ENCODE measurements around the gene RNPS1. TPM values are rescaled to one million over a fixed set of nuclear protein-coding genes. Genes with fewer than 3 reads are reported as not detected.

RNPS1 gene
- total and polyA plus RNA-seq, 2 of the 4 experiments (the other 2 are of a cell fraction): 57.5 to 192 TPM

DNA sequence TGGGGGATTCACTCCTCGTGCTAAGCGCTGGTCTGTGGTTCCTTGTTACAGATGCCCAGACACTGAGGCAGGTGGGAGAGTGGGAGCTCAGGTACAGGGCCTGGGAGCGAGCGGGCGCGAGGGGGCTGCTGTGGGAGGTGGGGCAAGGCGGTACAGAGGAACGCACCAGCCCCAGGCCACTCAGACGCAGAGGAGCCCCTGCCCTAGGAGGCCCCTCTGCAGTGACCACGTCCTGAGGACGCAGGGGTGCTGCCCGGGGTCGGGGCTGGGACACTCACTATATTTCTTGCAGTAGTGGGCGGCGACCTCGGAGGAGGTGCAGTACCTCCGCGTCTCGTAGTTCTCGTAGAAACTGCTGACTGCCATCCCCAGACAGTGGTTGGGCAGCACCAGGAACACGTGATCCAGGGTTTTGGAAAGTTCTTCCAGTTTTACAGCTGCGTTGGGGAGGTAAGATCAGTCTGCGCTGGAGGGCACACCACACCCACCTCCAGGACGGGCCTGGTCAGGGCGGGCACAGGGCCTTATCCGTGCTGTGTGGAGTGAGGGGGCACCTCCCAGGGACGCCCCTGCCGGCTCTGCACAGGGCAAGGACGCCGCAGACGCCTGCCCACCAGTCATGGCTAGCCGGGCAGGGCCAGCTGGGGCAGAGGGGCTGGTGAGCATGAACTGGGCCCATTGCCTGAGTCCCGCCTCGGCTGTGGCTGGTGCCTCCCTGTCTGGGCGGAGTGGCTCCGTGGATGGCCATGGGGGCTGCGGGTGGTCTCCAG, 16.3 kb upstream of the RNPS1 start:
- Histone ChIP-seq H3K27me3 (ENCODE audit: control insufficient read depth, insufficient read depth, low read length) (peaks cover 39% of the 10 kb centered on the region), H3K4me1 (ENCODE audit: control insufficient read depth, insufficient read depth, low read length) (no peaks in the 10 kb centered on the region), H3K9ac (ENCODE audit: low read depth, low read length) (no peak overlapping the region), H2AK5ac (ENCODE audit: low read depth, low read length) (no peak overlapping the region), H3K27ac (ENCODE audit: insufficient read depth, low read length) (no peak overlapping the region), H3K23ac (ENCODE audit: low read depth, low read length) (no peak overlapping the region), H4K8ac (ENCODE audit: low read depth in 2 of 2, low read length in 2 of 2) (no peak overlapping the region), H3K9me3 (ENCODE audit: control insufficient read depth, insufficient read depth, low read length) (no peaks in the 10 kb centered on the region), H3K4me3 (ENCODE audit: insufficient read depth, low read depth, low read length) (no peak overlapping the region), H3K14ac (replicated peaks; ENCODE audit: low read depth, low read length) (no peak overlapping the region), H4K91ac (ENCODE audit: insufficient read depth, low read depth, low read length) (no peak overlapping the region), H2AFZ (replicated peaks; ENCODE audit: low read length, poor library complexity) (no peak overlapping the region), H3K56ac (ENCODE audit: extremely low read depth, insufficient read depth, low read length) (no peak overlapping the region), H2BK20ac (ENCODE audit: low read depth, low read length) (no peak overlapping the region), H4K5ac (ENCODE audit: low read depth, low read length) (no peak overlapping the region), H2BK15ac (ENCODE audit: low read depth, low read length) (no peak overlapping the region), H3K9me1 (ENCODE audit: insufficient read depth, low read length) (no peaks in the 10 kb centered on the region), H4K20me1 (ENCODE audit: insufficient read depth, low read length) (no peaks in the 10 kb centered on the region), H2BK5ac (ENCODE audit: low read depth, low read length, poor library complexity, severe bottlenecking) (no peak overlapping the region), H2BK120ac (ENCODE audit: low read depth, low read length) (no peak overlapping the region), H3K79me1 (ENCODE audit: low read depth in 1 of 2, low read length in 2 of 2) (no peaks in the 10 kb centered on the region), H3K4ac (ENCODE audit: low read depth, low read length) (no peak overlapping the region), H3K18ac (ENCODE audit: low read depth, low read length) (no peak overlapping the region), H2AK9ac (replicated peaks; ENCODE audit: low read depth, low read length, poor library complexity) (no peak overlapping the region), H3K36me3 (ENCODE audit: control insufficient read depth, insufficient read depth, low read length) (no peaks in the 10 kb centered on the region), H3K4me2 (ENCODE audit: low read depth, low read length) (no peak overlapping the region)
- ChIA-PET POLR2A (ENCODE audit: unreplicated experiment) (no interaction called here), CTCF (no interaction called here)
- WGBS, 2 experiments (ENCODE audit: extremely low coverage in 2 of 2, insufficient read length in 1 of 2): 86% methylated on average over 20 of the region's 37 CpGs; no CpG with 5 or more reads in 1 of the 2 experiments
- BruUV-seq (replicated peaks): no TSS peak
- ATAC-seq (ENCODE audit: low read depth) (no peak), DNase-seq (no peak)
- in situ Hi-C loops (cut with MboI; ENCODE audit: low sequenced_read_pairs) (no loop called here), dilution Hi-C loops (cut with HindIII; ENCODE audit: low sequenced_read_pairs, unreplicated experiment) (no loop called here), intact Hi-C loops (cut with micrococcal nuclease) (no loop called here)
- TF ChIP-seq MAFK (IDR thresholded peaks at IDR 0.05; ENCODE audit: low read depth, low read length) (no peak), RAD21 (IDR thresholded peaks at IDR 0.05; ENCODE audit: low read length) (no peak), RFX5 (IDR thresholded peaks at IDR 0.05; ENCODE audit: low read depth, low read length) (no peak), MXI1 (IDR thresholded peaks at IDR 0.05; ENCODE audit: borderline replicate concordance, low read depth, low read length) (no peak), SMC3 (IDR thresholded peaks at IDR 0.05; ENCODE audit: low read depth, low read length) (no peak), POLR2A (IDR thresholded peaks at IDR 0.05; ENCODE audit: low read depth, low read length) (no peak), ELK1 (IDR thresholded peaks at IDR 0.05; ENCODE audit: borderline replicate concordance, low read depth, low read length) (no peak), BHLHE40 (IDR thresholded peaks at IDR 0.05; ENCODE audit: low read depth, low read length) (no peak), CHD1 (IDR thresholded peaks at IDR 0.05; ENCODE audit: low read depth, low read length) (no peak), RCOR1 (IDR thresholded peaks at IDR 0.05; ENCODE audit: insufficient replicate concordance, low read length) (no peak)

All from IMR-90 (cell line).